ENCODE data around the gene AGPAT2.

GRCh38 chr9:136651860-136652259 is 35.4 kb downstream of the AGPAT2 start:
- TF ChIP-seq CTCF (IDR thresholded peaks at IDR 0.05 in 4 of 5, conservative IDR thresholded peaks at IDR 0.05 in 1 of 5) (no peak), POLR2A (IDR thresholded peaks at IDR 0.05) (no peak)
